ENCODE measurements around the gene PSD4. TPM values are rescaled to one million over a fixed set of nuclear protein-coding genes. Genes with fewer than 3 reads are reported as not detected.

Gene PSD4
- 10 to 100 TPM in 3 of 4 donors, 1 to 10 TPM in 1; 6.3 to 27.6 (median 13.1) TPM for total RNA-seq

DNA sequence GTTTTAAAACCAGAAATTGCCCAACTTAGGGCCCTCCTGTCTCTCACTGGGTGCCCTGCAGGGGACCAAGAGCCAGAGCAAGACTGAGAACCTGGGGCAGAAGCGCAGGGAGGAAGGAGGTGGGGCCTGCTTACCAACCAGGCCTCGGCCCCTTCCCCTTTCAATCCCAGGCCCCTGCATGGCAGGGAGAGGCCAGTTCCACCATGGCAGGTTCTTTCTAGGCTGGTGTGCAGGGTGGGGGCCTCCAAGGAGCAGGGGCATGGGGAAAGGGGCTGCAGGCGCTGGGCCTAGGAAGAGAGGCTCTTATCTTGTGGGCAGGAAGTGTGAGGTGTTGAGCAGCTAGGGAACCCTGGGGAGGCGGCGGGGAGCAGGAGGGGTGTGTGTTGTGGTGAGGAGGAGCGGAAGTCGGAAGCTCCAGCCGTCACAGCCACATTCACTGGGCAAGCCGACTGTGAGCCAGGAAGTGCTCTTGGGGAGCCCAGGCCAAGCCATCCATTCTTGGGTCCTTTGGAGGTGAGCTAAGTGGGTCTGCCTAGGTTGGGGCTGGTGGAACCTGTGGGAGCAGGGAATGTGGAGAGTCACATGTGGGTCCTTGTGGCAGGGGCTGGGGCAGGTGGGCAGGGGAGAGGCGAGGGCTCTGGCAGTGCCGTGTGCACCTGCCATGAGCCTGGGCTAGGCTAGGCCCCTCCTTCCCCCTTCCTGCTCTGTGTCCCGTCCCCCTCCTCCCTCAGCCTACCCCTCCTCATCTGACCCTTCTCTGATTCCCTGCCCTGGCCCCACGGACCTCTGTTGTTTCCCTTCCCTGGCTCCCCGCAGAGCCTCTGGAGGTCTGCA, at the start of gene PSD4:
Gene PSD4 (plus strand): TSS at position 430 of the 834 bp plus-strand sequence. CDS start 8,486 bp downstream, outside the sequence.
- DNase-seq (ENCODE audit: low spot score) (no peak), ATAC-seq (ENCODE audit: low FRiP score) (no peak)
- TF ChIP-seq, protein P1, sequence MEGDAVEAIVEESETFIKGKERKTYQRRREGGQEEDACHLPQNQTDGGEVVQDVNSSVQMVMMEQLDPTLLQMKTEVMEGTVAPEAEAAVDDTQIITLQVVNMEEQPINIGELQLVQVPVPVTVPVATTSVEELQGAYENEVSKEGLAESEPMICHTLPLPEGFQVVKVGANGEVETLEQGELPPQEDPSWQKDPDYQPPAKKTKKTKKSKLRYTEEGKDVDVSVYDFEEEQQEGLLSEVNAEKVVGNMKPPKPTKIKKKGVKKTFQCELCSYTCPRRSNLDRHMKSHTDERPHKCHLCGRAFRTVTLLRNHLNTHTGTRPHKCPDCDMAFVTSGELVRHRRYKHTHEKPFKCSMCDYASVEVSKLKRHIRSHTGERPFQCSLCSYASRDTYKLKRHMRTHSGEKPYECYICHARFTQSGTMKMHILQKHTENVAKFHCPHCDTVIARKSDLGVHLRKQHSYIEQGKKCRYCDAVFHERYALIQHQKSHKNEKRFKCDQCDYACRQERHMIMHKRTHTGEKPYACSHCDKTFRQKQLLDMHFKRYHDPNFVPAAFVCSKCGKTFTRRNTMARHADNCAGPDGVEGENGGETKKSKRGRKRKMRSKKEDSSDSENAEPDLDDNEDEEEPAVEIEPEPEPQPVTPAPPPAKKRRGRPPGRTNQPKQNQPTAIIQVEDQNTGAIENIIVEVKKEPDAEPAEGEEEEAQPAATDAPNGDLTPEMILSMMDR (IDR thresholded peaks at IDR 0.05): no peak

DNA sequence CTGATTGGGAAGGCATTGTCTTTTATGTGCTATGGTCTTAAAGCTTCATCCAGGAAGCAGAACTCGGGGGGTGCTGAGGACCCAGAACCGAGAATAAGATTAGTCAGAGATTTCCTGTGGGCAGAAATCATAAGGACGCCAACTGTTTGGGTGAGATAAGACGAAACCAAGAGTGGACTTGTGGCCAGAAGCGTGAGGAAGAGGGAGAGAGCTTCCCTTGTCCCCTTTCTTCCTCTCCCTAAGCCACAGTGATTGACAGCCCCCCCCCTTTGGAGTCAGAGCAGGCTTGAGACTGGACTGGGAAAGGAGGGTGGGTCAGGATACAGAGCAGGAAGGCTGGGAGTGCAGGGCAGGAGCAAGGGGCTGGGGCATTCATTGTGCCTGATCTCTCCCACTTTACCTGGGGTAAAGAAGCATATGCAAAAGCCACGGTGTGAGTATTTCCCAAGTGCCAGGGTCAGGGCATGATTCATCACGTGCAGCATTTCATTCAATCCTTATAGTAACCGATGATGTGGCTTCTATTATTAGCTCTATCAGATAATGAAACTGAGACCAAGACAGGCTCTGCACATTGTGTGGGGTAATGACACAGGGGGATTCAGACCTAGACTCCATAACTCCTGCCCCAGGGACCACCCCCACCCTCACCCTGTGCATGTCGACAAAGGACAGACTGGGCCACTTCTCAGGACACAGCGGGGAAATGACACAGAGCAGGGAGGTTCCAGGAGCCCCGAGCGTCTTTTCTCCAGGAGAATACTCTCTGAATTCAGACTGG, 49.4 kb upstream of the PSD4 start:
- DNase-seq (ENCODE audit: low spot score): no peak
- TF ChIP-seq, protein P1 (IDR thresholded peaks at IDR 0.05): no peak
- peak; percentile 50 for ATAC-seq (ENCODE audit: low FRiP score)

DNA sequence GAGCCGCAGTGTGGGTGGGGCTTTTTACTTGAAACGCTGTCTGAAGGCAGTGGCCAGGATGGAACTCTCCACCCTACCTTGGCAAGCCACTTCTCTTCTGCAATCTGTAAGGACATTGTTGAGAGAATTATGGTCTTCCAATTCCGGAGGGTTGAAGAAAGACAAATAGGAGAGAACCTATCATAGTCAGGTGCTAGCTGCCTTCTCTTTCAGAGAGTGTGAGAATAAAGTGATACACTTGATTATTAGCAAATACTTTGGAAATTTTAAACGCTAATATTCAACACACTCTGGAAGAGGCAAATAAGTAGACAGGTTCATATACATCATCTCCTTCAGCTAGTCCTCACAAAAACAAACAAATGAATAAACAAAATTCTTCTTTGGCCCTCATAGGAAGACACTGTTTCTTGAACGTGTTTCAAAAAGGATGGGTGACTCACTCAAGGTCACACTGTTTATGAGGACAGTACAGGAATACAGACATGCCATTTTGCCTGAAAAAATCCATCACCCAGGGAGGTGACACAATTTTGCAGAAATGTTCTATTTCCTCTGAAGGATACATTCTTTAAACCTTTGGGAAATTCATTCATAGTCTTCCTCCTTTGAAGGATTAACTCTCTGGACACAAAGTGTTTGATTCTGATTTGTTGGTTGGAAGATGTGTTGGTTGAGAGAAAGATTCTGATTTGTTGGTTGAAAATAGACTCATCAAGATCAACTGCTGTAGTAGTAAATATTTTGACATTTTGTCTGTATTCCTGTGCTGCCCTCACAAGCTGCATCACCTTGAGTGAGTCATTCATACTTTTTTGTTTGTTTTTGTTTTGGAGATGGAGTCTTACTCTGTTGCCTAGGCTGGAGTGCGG, 48.6 kb upstream of the PSD4 start:
- TF ChIP-seq, protein P1 (IDR thresholded peaks at IDR 0.05): no peak
- ATAC-seq (ENCODE audit: low FRiP score) (no peak), DNase-seq (ENCODE audit: low spot score) (no peak)

DNA sequence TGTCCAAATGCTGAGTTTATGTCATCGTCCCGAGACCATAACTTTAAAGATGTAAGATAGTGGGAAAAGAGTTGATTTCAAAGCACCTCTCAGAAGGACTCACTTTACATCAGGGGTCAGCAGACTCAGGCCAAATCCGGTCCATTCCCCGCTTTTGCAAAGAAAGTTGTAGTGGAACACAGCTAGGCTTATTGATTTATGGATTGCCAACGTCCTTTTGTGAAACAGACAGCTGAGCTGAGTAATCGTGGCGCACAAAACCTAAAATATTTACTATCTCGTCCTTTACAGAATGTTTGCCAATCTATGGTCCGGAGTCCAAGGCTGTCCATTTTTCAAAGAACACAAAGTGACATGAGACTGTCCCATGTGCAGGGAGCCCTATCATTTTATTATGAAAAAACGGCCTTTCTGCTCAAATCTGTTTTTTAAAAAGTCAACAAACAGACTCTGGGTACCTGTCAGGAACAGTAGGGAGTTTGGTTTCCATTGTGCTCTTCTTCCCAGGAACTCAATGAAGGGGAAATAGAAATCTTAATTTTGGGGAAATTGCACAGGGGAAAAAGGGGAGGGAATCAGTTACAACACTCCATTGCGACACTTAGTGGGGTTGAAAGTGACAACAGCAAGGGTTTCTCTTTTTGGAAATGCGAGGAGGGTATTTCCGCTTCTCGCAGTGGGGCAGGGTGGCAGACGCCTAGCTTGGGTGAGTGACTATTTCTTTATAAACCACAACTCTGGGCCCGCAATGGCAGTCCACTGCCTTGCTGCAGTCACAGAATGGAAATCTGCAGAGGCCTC, 46.7 kb upstream of the PSD4 start, which contains the start of gene IL1RN:
Gene IL1RN (plus strand): TSS at position 754 of the 801 bp plus-strand sequence. CDS start 27 bp downstream, at position 781.
- no peak for DNase-seq (ENCODE audit: low spot score)
- TF ChIP-seq, protein P1 (IDR thresholded peaks at IDR 0.05): no peak
- ATAC-seq (ENCODE audit: low FRiP score): no peak

DNA sequence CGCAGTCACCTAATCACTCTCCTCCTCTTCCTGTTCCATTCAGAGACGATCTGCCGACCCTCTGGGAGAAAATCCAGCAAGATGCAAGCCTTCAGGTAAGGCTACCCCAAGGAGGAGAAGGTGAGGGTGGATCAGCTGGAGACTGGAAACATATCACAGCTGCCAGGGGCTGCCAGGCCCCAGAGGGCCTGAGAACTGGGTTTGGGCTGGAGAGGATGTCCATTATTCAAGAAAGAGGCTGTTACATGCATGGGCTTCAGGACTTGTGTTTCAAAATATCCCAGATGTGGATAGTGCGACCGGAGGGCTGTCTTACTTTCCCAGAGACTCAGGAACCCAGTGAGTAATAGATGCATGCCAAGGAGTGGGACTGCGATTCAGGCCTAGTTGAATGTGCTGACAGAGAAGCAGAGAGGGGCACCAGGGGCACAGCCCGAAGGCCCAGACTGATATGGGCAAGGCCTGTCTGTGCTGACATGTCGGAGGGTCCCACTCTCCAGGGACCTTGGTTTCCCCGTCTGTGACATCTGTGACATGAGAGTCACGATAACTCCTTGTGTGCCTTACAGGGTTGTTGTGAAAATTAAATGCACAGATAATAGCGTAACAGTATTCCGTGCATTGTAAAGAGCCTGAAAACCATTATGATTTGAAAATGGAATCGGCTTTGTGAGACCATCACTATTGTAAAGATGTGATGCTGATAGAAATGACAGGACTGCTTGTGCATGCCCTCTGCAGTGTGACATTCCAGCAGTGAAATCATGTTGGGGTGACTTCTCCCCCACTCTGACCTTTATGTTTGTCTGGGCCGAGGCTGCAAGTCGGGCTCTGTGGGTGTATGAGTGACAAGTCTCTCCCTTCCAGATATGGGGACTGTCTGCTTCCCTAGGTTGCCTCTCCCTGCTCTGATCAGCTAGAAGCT, 45.9 kb upstream of the PSD4 start:
- ATAC-seq (ENCODE audit: low FRiP score) (no peak), DNase-seq (ENCODE audit: low spot score) (no peak)
- TF ChIP-seq, protein P1 (IDR thresholded peaks at IDR 0.05): no peak
